Coronary artery (tissue), 2 donors: ENCODE results near the gene VIM.

ENCODE experiments used
- DNase-seq: peaks from one replicate; pipeline ENCODE4 v3.0.0-alpha.2; 2017; ENCODE audit warnings: low spot score
- H3K27ac ChIP-seq, 2 donors: fragments of 200-600 bp; sonication (generic); one replicate each; pipeline ENCODE4 v1.5.1; 2016 to 2019
- H3K4me3 ChIP-seq: fragments of 200-600 bp; sonication (generic); 2 replicates; pipeline ENCODE4 v1.5.1; 2016; ENCODE audit warnings: mild to moderate bottlenecking, moderate library complexity
- TF ChIP-seq, protein P1 (sequence below): fragments of 200-600 bp; sonication (generic); IDR thresholded peaks from one replicate; pipeline ENCODE4 v1.5.1; 2019; ENCODE audit warnings: antibody characterized with exemption

The VIM gene

DNA sequence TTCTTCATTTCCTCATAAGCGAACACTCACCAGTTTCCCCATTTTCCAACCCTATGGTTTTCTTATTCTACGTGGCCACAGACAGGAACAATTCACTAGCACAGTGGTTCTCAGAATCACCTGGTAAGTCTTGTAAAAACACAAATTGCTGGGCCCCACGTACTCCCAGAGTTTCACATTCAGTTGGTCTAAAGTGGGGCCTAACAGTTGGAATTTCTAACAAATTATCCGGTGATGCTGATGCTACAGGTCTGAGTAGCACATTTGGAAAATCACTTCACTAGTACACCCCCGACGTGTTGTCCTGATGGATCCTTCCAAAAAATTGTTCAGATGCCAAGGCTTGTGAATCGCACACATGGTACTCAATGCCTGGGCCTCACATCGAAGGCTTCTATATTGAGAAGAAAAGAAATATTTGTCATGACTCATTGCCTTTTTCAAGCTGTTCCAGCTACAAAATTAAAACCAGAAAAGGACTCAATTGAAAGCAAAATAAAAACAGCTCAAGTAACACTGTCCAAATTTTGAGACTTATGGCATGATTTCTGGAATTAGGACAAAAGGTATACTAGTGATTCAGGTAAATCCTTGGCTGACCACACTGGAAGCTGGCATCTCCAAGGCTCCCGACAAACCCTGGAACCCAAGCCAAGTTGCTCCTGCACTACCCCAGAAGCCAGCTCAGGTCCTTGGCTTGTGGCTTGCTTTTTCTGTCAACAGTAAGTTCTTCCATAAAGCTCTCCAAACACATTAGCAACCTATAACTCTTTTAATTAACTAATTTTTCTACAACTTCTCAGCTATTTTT, 12.9 kb upstream of the VIM start:
- DNase-seq: peak; percentile 78
- TF ChIP-seq, protein P1, sequence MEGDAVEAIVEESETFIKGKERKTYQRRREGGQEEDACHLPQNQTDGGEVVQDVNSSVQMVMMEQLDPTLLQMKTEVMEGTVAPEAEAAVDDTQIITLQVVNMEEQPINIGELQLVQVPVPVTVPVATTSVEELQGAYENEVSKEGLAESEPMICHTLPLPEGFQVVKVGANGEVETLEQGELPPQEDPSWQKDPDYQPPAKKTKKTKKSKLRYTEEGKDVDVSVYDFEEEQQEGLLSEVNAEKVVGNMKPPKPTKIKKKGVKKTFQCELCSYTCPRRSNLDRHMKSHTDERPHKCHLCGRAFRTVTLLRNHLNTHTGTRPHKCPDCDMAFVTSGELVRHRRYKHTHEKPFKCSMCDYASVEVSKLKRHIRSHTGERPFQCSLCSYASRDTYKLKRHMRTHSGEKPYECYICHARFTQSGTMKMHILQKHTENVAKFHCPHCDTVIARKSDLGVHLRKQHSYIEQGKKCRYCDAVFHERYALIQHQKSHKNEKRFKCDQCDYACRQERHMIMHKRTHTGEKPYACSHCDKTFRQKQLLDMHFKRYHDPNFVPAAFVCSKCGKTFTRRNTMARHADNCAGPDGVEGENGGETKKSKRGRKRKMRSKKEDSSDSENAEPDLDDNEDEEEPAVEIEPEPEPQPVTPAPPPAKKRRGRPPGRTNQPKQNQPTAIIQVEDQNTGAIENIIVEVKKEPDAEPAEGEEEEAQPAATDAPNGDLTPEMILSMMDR: no peak
- Histone ChIP-seq H3K4me3 (peak overlapping the region; percentile 36), H3K27ac (peak overlapping the region; percentile 88 to 91)

DNA sequence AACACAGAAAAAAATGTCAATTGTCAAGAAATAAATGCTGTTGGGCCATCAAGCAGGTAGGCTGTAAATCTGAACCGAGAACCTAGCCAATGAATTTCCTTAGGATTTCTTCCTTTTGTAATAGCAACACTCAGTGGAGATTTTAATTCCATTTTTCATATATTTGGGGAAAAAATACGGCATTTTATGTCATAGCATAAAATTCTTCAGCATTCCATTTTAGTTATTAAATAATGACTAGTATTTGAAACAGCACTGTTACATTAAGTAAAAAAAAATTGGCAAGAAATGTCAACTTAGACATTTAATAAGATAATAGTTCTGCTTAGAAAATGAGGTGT, 12.3 kb upstream of the VIM start:
- peak overlapping the region; percentile 12 for H3K4me3 ChIP-seq
- DNase-seq: no peak

DNA sequence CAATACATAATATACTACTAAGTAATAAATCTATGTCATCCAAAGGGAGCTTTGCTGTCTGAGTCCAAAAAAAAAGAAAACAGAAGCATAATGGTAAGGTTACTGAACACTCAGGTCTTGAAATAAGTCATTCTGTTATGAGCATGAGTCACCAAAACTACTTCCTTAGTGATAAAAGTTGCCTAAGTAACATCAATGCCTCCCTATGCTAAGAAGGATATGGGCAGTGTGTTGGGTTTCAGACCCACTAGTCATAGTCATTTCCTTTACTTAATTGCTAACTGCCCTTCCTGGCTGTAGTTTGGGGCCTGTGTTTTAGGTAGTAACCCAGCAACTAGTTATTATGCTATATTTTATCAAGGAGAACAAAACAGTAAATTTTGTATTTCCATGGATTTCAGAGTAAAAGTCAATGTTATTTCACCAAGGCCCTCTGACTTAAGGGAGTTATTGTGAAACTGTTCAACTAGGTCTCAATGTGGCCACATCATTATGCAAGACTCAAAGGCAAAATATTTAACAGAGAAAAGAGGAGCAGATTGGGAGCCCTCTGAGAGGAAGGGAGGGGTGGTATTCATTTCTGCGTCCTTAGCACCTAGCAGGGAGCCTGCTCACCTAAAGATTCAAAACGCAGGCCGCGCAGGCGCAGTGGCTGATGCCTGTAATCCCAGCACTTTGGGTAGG, 11.7 kb upstream of the VIM start:
- peak overlapping the region; percentile 88 to 91 for H3K27ac ChIP-seq
- TF ChIP-seq, protein P1: no peak
- H3K4me3 ChIP-seq: no peak overlapping the region
- peak; percentile 85 for DNase-seq

More for the DNA sequence above, 12.3 kb upstream of the VIM start:
- H3K27ac ChIP-seq: peak overlapping the region; percentile 88 to 91
- TF ChIP-seq, protein P1: no peak

DNA sequence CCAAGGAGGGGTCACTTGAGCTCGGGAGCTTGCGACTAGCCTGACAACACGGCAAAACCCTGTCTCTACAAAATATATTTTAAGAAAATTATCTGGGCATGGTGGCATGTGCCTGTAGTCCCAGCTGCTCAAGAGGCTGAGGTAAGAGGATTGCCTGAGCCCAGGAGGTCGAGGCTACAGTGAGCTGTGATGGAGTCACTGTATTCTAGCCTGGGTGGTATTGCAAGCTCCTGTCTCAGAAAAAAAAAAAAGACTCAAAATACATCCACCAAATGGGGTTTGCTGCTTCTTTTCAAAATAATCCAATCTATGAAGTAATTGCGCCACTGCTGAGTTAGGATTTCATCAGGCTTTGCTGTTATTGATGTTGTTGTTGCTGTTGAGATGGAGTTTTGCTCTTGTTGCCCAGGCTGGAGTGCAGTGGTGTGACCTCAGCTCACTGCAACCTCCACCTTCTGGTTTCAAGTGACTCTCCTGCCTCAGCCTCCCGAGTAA, 11.1 kb upstream of the VIM start:
- no peak for DNase-seq
- TF ChIP-seq, protein P1: no peak
- Histone ChIP-seq H3K27ac (peak overlapping the region; percentile 88 to 91), H3K4me3 (no peak overlapping the region)

DNA sequence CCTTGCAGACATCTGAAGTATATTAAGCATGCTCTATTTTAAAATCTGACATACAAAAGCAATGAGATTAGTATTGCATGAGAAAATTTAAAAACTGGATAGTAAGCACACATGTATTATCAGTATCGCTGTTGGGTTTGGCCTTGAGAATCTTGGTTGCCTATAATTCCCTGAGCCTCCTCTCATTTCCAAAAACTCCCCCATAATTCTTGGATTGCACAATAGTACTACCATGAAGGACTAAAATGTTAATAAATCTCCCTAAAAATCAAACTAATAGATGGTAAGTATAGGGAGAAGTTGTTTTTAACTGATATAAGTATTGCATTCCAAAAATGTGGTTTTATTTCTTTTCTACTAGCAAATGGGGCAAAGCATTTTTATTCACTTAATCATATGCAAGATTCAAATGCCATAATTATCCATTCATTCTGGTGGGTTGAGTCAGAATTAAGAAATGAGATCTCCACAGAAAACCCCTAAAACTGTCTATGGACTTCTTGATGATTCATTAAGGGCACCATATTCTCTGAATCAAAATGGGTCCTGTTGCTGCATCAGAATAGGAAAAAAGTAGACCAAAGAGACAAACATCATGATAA, 10.3 kb upstream of the VIM start:
- Histone ChIP-seq H3K4me3 (no peak overlapping the region), H3K27ac (peak overlapping the region in 1 of 2 donors; percentile 91)

DNA sequence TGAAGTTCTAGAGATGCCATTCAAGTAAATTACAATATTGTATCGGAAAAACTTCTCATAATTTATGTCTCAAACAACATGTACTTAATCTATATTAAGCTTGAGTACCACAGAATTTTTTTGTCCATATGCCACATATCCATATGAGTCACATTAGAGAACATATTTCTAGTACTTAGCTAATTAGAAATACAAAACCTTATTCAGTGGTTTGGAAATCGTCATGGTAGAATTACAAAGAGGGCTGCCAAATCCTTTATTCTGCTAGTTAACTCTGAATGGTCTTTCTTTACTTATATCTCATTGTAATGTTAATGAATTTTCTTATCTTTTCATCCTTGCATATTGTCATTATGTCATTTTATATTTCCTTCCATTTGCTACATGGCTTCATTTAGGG, 9.0 kb upstream of the VIM start:
- no peak for DNase-seq
- H3K4me3 ChIP-seq: no peak overlapping the region
- H3K27ac ChIP-seq: no peak overlapping the region
- TF ChIP-seq, protein P1: no peak

More for the DNA sequence above, 10.3 kb upstream of the VIM start:
- TF ChIP-seq, protein P1: no peak
- DNase-seq: no peak
